Ascending aorta (tissue), 2 donors: Measurements from ENCODE around the gene PPP1R37. TPM values are rescaled to one million over a fixed set of nuclear protein-coding genes. Genes with fewer than 3 reads are reported as not detected.
"Not testable (repeated sequence)": the region's sequence is repeated elsewhere in the genome, so short reads cannot be mapped to it uniquely, and the experiment has no call there.

Experiments used
- DNase-seq, 2 donors: peaks; one replicate each; pipeline ENCODE4 v3.0.0-alpha.2; 2019; ENCODE audit warnings: low spot score in 2 of 2
- H3K27ac ChIP-seq, 2 donors: fragments of 200-600 bp; sonication (generic); one replicate each; pipeline ENCODE4 v1.5.1; 2016 to 2017; ENCODE audit warnings: mild to moderate bottlenecking in 1 of 2
- H3K27me3 ChIP-seq: fragments of 200-600 bp; sonication (generic); one replicate; pipeline ENCODE4 v1.5.1; 2017
- H3K36me3 ChIP-seq, 2 donors: fragments of 200-600 bp; sonication (generic); one replicate each; pipeline ENCODE4 v1.5.1; 2016
- H3K4me1 ChIP-seq, 2 donors: fragments of 200-600 bp; sonication (generic); one replicate each; pipeline ENCODE4 v1.5.1; 2016 to 2017; ENCODE audit warnings: mild to moderate bottlenecking in 1 of 2
- H3K4me3 ChIP-seq, 2 donors: fragments of 200-600 bp; sonication (generic); one replicate each; pipeline ENCODE4 v1.5.1; 2016 to 2017; ENCODE audit warnings: mild to moderate bottlenecking in 1 of 2
- H3K9me3 ChIP-seq, 2 donors: fragments of 200-600 bp; sonication (generic); one replicate each; pipeline ENCODE4 v1.5.1; 2016
- CTCF ChIP-seq, 3 experiments: fragments of 200-600 bp in 2 of 3; fragments of 450-650 bp in 1 of 3; sonication (generic) in 2 of 3; IDR thresholded peaks; one replicate each; pipeline ENCODE4 v1.5.1; 2016 to 2019; ENCODE audit warnings: antibody characterized with exemption in 3 of 3, mild to moderate bottlenecking in 1 of 3, moderate library complexity in 1 of 3
- intact Hi-C: fragments of 100-400 bp; cut with DNase I; formaldehyde crosslinking; loops from one replicate; pipeline ENCODE4 v1.15.1; 2023
- total RNA-seq: library from RNA; depleted of rRNA; stranded (reverse); fragments of >200 nt; gene quantifications from one replicate; pipeline ENCODE4 v1.1.0, GENCODE V29; 2016

The PPP1R37 gene
- total RNA-seq, 1 donor from 2014 or later: 17.6 TPM

GRCh38 chr19:45117167-45117594 lies 24.2 kb downstream of the PPP1R37 start:
- DNase-seq: no peak
- Histone ChIP-seq H3K27ac (no peak overlapping the region), H3K4me1 (no peaks in the 10 kb centered on the region), H3K9me3 (no peaks in the 10 kb centered on the region), H3K36me3 (no peaks in the 10 kb centered on the region), H3K4me3 (no peak overlapping the region), H3K27me3 (no peaks in the 10 kb centered on the region)
- TF ChIP-seq CTCF (IDR thresholded peaks at IDR 0.05): no peak
- intact Hi-C loops: no loop called here

GRCh38 chr19:45117671-45118070 lies 24.7 kb downstream of the PPP1R37 start:
- intact Hi-C loops: no loop called here
- Histone ChIP-seq H3K27me3 (no peaks in the 10 kb centered on the region), H3K4me1 (no peaks in the 10 kb centered on the region), H3K27ac (no peak overlapping the region), H3K36me3 (no peaks in the 10 kb centered on the region), H3K9me3 (no peaks in the 10 kb centered on the region), H3K4me3 (no peak overlapping the region)
- DNase-seq: no peak
- TF ChIP-seq CTCF (IDR thresholded peaks at IDR 0.05): no peak

- no peak overlapping the region for H3K27ac ChIP-seq
- H3K4me1 ChIP-seq: no peaks in the 10 kb centered on the region
- no peak overlapping the region for H3K4me3 ChIP-seq
- no peaks in the 10 kb centered on the region for H3K36me3 ChIP-seq
- no peak for DNase-seq
- intact Hi-C loops: no loop called here
- H3K9me3 ChIP-seq: no peaks in the 10 kb centered on the region
- no peaks in the 10 kb centered on the region for H3K27me3 ChIP-seq
- TF ChIP-seq CTCF (IDR thresholded peaks at IDR 0.05): no peak
Observed at GRCh38 chr19:45118106-45118505, 25.1 kb downstream of the PPP1R37 start.

GRCh38 chr19:45118591-45119355 lies 25.8 kb downstream of the PPP1R37 start:
- intact Hi-C loops, H3K4me3 ChIP-seq, H3K36me3 ChIP-seq, H3K9me3 ChIP-seq, DNase-seq, H3K27me3 ChIP-seq, H3K4me1 ChIP-seq, H3K27ac ChIP-seq: not testable (repeated sequence)

GRCh38 chr19:45119582-45119981 lies 26.6 kb downstream of the PPP1R37 start:
- H3K36me3 ChIP-seq: no peaks in the 10 kb centered on the region
- no peak overlapping the region for H3K27ac ChIP-seq
- no peaks in the 10 kb centered on the region for H3K27me3 ChIP-seq
- intact Hi-C loops: no loop called here
- H3K9me3 ChIP-seq: no peaks in the 10 kb centered on the region
- no peak for TF ChIP-seq CTCF (IDR thresholded peaks at IDR 0.05)
- H3K4me1 ChIP-seq: no peaks in the 10 kb centered on the region
- DNase-seq: no peak
- no peak overlapping the region for H3K4me3 ChIP-seq

- TF ChIP-seq CTCF (IDR thresholded peaks at IDR 0.05): no peak
- H3K27ac ChIP-seq: no peak overlapping the region
- no peaks in the 10 kb centered on the region for H3K4me1 ChIP-seq
- H3K4me3 ChIP-seq: no peak overlapping the region
- no peaks in the 10 kb centered on the region for H3K27me3 ChIP-seq
- DNase-seq: no peak
- no peaks in the 10 kb centered on the region for H3K9me3 ChIP-seq
- intact Hi-C loops: no loop called here
- H3K36me3 ChIP-seq: no peaks in the 10 kb centered on the region
Observed at GRCh38 chr19:45121827-45122345, 28.9 kb downstream of the PPP1R37 start.
